Mesenchymal stem cell (in vitro differentiated cells and primary cell): ENCODE measurements around the gene ZNRD2.

ENCODE experiments used
- DNase-seq: peaks from one replicate; pipeline ENCODE4 v3.0.0-alpha.2; 2013
- H2AFZ ChIP-seq: one replicate; pipeline ENCODE4 v1.6.1; 2013; ENCODE audit warnings: low read depth, mild to moderate bottlenecking, control low read depth, inconsistent platforms, low read length, moderate library complexity
- H2AK5ac ChIP-seq: 2 replicates; pipeline ENCODE4 v1.6.1; 2013; ENCODE audit warnings: low read length, moderate library complexity, mild to moderate bottlenecking, inconsistent platforms; ENCODE audit not compliant: severe bottlenecking
- H2BK120ac ChIP-seq: one replicate; pipeline ENCODE4 v1.6.1; 2013; ENCODE audit warnings: low read depth, mild to moderate bottlenecking, inconsistent platforms, low read length, moderate library complexity
- H2BK12ac ChIP-seq, 2 experiments: one replicate each; pipeline ENCODE4 v1.6.1; 2013; ENCODE audit warnings: inconsistent platforms in 2 of 2, low read length in 2 of 2, mild to moderate bottlenecking in 2 of 2, moderate library complexity in 2 of 2, control low read depth in 1 of 2
- H2BK15ac ChIP-seq: one replicate; pipeline ENCODE4 v1.6.1; 2013; ENCODE audit warnings: mild to moderate bottlenecking, low read depth, inconsistent platforms; ENCODE audit not compliant: poor library complexity, severe bottlenecking
- H2BK5ac ChIP-seq: 2 replicates; pipeline ENCODE4 v1.6.1; 2013; ENCODE audit warnings: low read depth, mild to moderate bottlenecking, low read length, control low read depth, inconsistent platforms; ENCODE audit not compliant: poor library complexity, severe bottlenecking
- H3K14ac ChIP-seq, 2 experiments: one replicate each; pipeline ENCODE4 v1.6.1; 2013; ENCODE audit warnings: inconsistent platforms in 2 of 2, low read length in 2 of 2, control low read depth in 1 of 2, mild to moderate bottlenecking in 1 of 2, moderate library complexity in 1 of 2
- H3K18ac ChIP-seq, 2 experiments: one replicate each; pipeline ENCODE4 v1.6.1; 2013; ENCODE audit warnings: inconsistent platforms in 2 of 2, low read length in 2 of 2, control low read depth in 1 of 2, low read depth in 1 of 2, mild to moderate bottlenecking in 1 of 2
- H3K23ac ChIP-seq, 2 experiments: one replicate each; pipeline ENCODE4 v1.6.1; 2013; ENCODE audit warnings: inconsistent platforms in 2 of 2, low read length in 2 of 2, mild to moderate bottlenecking in 2 of 2, moderate library complexity in 2 of 2, control low read depth in 1 of 2
- H3K27ac ChIP-seq: 2 replicates; pipeline ENCODE4 v1.5.1; 2013; ENCODE audit warnings: mild to moderate bottlenecking, moderate library complexity, low read length, control low read depth, inconsistent platforms; ENCODE audit not compliant: poor library complexity, severe bottlenecking
- H3K27me3 ChIP-seq, 2 experiments: 2 replicates each; pipeline versions ENCODE4 v1.6.1 to v1.7.0; 2013; ENCODE audit warnings: low read length in 2 of 2, mild to moderate bottlenecking in 2 of 2, moderate library complexity in 2 of 2, control low read depth in 1 of 2, inconsistent platforms in 1 of 2; ENCODE audit not compliant: control insufficient read depth in 1 of 2, insufficient read depth in 1 of 2
- H3K36me3 ChIP-seq, 2 experiments: 2 replicates each; pipeline versions ENCODE4 v1.6.1 to v1.7.0; 2013; ENCODE audit warnings: low read length in 2 of 2, control low read depth in 1 of 2, inconsistent platforms in 1 of 2, low read depth in 1 of 2, mild to moderate bottlenecking in 1 of 2; ENCODE audit not compliant: insufficient read depth in 2 of 2, control insufficient read depth in 1 of 2
- H3K4ac ChIP-seq, 2 experiments: one replicate each; pipeline ENCODE4 v1.6.1; 2013; ENCODE audit warnings: inconsistent platforms in 2 of 2, low read length in 2 of 2, mild to moderate bottlenecking in 2 of 2, moderate library complexity in 2 of 2, control low read depth in 1 of 2, low read depth in 1 of 2
- H3K4me1 ChIP-seq: 2 replicates; pipeline ENCODE4 v1.6.1; 2013; ENCODE audit warnings: low read depth, low read length, control low read depth; ENCODE audit not compliant: control insufficient read depth, insufficient read depth
- H3K4me2 ChIP-seq: 2 replicates; pipeline ENCODE4 v1.6.1; 2013; ENCODE audit warnings: low read length, mild to moderate bottlenecking, inconsistent platforms; ENCODE audit not compliant: poor library complexity, severe bottlenecking
- H3K4me3 ChIP-seq, 2 experiments: 2 replicates each; pipeline versions ENCODE4 v1.5.1 to v1.7.0; 2013; ENCODE audit warnings: low read length in 2 of 2, mild to moderate bottlenecking in 2 of 2, control low read depth in 1 of 2, low read depth in 1 of 2; ENCODE audit not compliant: insufficient read depth in 1 of 2
- H3K79me1 ChIP-seq: replicated peaks from 2 replicates; pipeline ENCODE4 v1.6.1; 2013; ENCODE audit warnings: mild to moderate bottlenecking, control low read depth, low read length, inconsistent platforms; ENCODE audit not compliant: poor library complexity, severe bottlenecking
- H3K9ac ChIP-seq: 2 replicates; pipeline ENCODE4 v1.7.0; 2013; ENCODE audit warnings: mild to moderate bottlenecking, low read length, moderate library complexity
- H3K9me3 ChIP-seq: 2 replicates; pipeline ENCODE4 v1.7.0; 2013; ENCODE audit warnings: mild to moderate bottlenecking, low read length; ENCODE audit not compliant: control insufficient read depth
- H4K8ac ChIP-seq: one replicate; pipeline ENCODE4 v1.6.1; 2013; ENCODE audit warnings: inconsistent platforms, mild to moderate bottlenecking, low read length, moderate library complexity
- H4K91ac ChIP-seq: one replicate; pipeline ENCODE4 v1.6.1; 2013; ENCODE audit warnings: mild to moderate bottlenecking, low read length, inconsistent platforms
- WGBS: methylation state at CpG from one replicate; pipeline ENCODE4 v1.1.7; 2013; ENCODE audit warnings: mixed read lengths; 5-methylcytosine and 5-hydroxymethylcytosine counted together

The ZNRD2 gene

GRCh38 chr11:65599216-65599954 is 29.1 kb downstream of the ZNRD2 start:
- peaks cover 11% of the 10 kb centered on the region for H3K79me1 ChIP-seq
- H3K4ac ChIP-seq, result no peak overlapping the region
- no peak overlapping the region for H2AFZ ChIP-seq
- H3K9ac ChIP-seq, result no peak overlapping the region
- peaks cover 59 to 72% of the 10 kb centered on the region in 2 experiments for H3K36me3 ChIP-seq
- no peak overlapping the region for H2BK12ac ChIP-seq
- no peak overlapping the region for H3K23ac ChIP-seq
- H3K14ac ChIP-seq, result no peak overlapping the region
- WGBS, result 98% methylated on average over 45 of the region's 49 CpGs
- H3K4me3 ChIP-seq, result peak overlapping the region in 1 of 2 experiments; percentile 11
- H3K27ac ChIP-seq, result no peak overlapping the region
- no peak overlapping the region for H2BK5ac ChIP-seq
- no peak overlapping the region for H3K4me2 ChIP-seq
- DNase-seq, result no peak
- H3K4me1 ChIP-seq, result peaks cover 22% of the 10 kb centered on the region
- no peaks in the 10 kb centered on the region for H3K9me3 ChIP-seq
- no peak overlapping the region for H2BK15ac ChIP-seq
- no peak overlapping the region for H2BK120ac ChIP-seq
- H2AK5ac ChIP-seq, result no peak overlapping the region
- H3K27me3 ChIP-seq, result no peaks in the 10 kb centered on the region
- no peak overlapping the region for H4K91ac ChIP-seq
- no peak overlapping the region for H3K18ac ChIP-seq
- H4K8ac ChIP-seq, result no peak overlapping the region

GRCh38 chr11:65599955-65600246 is 29.6 kb downstream of the ZNRD2 start:
- no peak overlapping the region for H3K14ac ChIP-seq
- H3K27me3 ChIP-seq, result no peaks in the 10 kb centered on the region
- peaks cover 13% of the 10 kb centered on the region for H3K79me1 ChIP-seq
- H3K4me3 ChIP-seq, result no peak overlapping the region
- no peak overlapping the region for H2AFZ ChIP-seq
- no peak overlapping the region for H3K23ac ChIP-seq
- no peaks in the 10 kb centered on the region for H3K9me3 ChIP-seq
- H4K8ac ChIP-seq, result no peak overlapping the region
- H3K4ac ChIP-seq, result no peak overlapping the region
- H3K4me2 ChIP-seq, result no peak overlapping the region
- H2BK120ac ChIP-seq, result no peak overlapping the region
- no peak overlapping the region for H3K18ac ChIP-seq
- no peak overlapping the region for H2BK15ac ChIP-seq
- no peak for DNase-seq
- peaks cover 25% of the 10 kb centered on the region for H3K4me1 ChIP-seq
- H2BK5ac ChIP-seq, result no peak overlapping the region
- H3K36me3 ChIP-seq, result peaks cover 64 to 77% of the 10 kb centered on the region in 2 experiments
- 98% methylated on average over 6 of the region's 6 CpGs for WGBS
- H3K9ac ChIP-seq, result no peak overlapping the region
- H3K27ac ChIP-seq, result no peak overlapping the region
- no peak overlapping the region for H2BK12ac ChIP-seq
- no peak overlapping the region for H4K91ac ChIP-seq
- no peak overlapping the region for H2AK5ac ChIP-seq

GRCh38 chr11:65604258-65604657 is 34.0 kb downstream of the ZNRD2 start:
- H2AK5ac ChIP-seq, result no peak overlapping the region
- no peak overlapping the region for H2BK5ac ChIP-seq
- no peak overlapping the region for H3K14ac ChIP-seq
- H3K9ac ChIP-seq, result no peak overlapping the region
- H3K4me1 ChIP-seq, result peaks cover 38% of the 10 kb centered on the region
- H2AFZ ChIP-seq, result no peak overlapping the region
- H3K4me2 ChIP-seq, result no peak overlapping the region
- no peak for DNase-seq
- no peak overlapping the region for H3K4me3 ChIP-seq
- H3K36me3 ChIP-seq, result peaks cover 64 to 83% of the 10 kb centered on the region in 2 experiments
- H4K91ac ChIP-seq, result no peak overlapping the region
- H2BK12ac ChIP-seq, result no peak overlapping the region
- H2BK15ac ChIP-seq, result no peak overlapping the region
- no peaks in the 10 kb centered on the region for H3K27me3 ChIP-seq
- H3K4ac ChIP-seq, result no peak overlapping the region
- no peaks in the 10 kb centered on the region for H3K9me3 ChIP-seq
- no peak overlapping the region for H4K8ac ChIP-seq
- no peak overlapping the region for H2BK120ac ChIP-seq
- H3K18ac ChIP-seq, result no peak overlapping the region
- peak overlapping the region; percentile 17 for H3K27ac ChIP-seq
- WGBS, result 100% methylated on average over 1 of the region's 1 CpG
- peaks cover 37% of the 10 kb centered on the region for H3K79me1 ChIP-seq
- H3K23ac ChIP-seq, result no peak overlapping the region

- Histone ChIP-seq H2BK12ac (no peak overlapping the region), H2BK120ac (no peak overlapping the region), H2AFZ (no peak overlapping the region), H3K36me3 (peaks cover 62 to 82% of the 10 kb centered on the region in 2 experiments), H3K18ac (peak overlapping the region in 1 of 2 experiments; percentile 38), H3K4me1 (peaks cover 57% of the 10 kb centered on the region), H3K27ac (no peak overlapping the region), H3K79me1 (peaks cover 39% of the 10 kb centered on the region), H3K4me2 (no peak overlapping the region), H3K9me3 (no peaks in the 10 kb centered on the region), H2AK5ac (no peak overlapping the region), H3K14ac (no peak overlapping the region), H2BK15ac (peak overlapping the region; percentile 4), H3K27me3 (no peaks in the 10 kb centered on the region), H3K9ac (peak overlapping the region; percentile 36), H4K91ac (peak overlapping the region; percentile 18), H3K23ac (no peak overlapping the region), H3K4me3 (peak overlapping the region in 1 of 2 experiments; percentile 65), H3K4ac (peak overlapping the region in 1 of 2 experiments; percentile 24), H4K8ac (peak overlapping the region; percentile 36), H2BK5ac (no peak overlapping the region)
- DNase-seq, result peak; percentile 97
- 15% methylated on average over 67 of the region's 67 CpGs for WGBS
Observed at GRCh38 chr11:65606876-65607613, 36.8 kb downstream of the ZNRD2 start.
